Pulmonary artery endothelial cell (primary cell): ENCODE data around the gene TICAM2. TPM values are rescaled to one million over a fixed set of nuclear protein-coding genes. Genes with fewer than 3 reads are reported as not detected.

Experiments
- DNase-seq: peaks from one replicate; pipeline ENCODE4 v3.0.0-alpha.2; 2011; ENCODE audit warnings: low read depth, low spot score
- total RNA-seq: library from RNA; depleted of rRNA; stranded (reverse); fragments of >200 nt; gene quantifications from 2 replicates; pipeline ENCODE4 v1.2.3, GENCODE V29; 2014

Gene TICAM2
- total RNA-seq, 1 donor from 2014 or later: 1.1 TPM

GRCh38 chr5:115535479-115536035 is 66.7 kb downstream of the TICAM2 start:
- no peak for DNase-seq

- no peak for DNase-seq
These were observed 69.8 kb downstream of the TICAM2 start for GRCh38 chr5:115532517-115532916.

GRCh38 chr5:115531787-115532367 is 70.4 kb downstream of the TICAM2 start:
- no peak for DNase-seq

GRCh38 chr5:115531380-115531779 is 70.9 kb downstream of the TICAM2 start:
- no peak for DNase-seq

- DNase-seq: no peak
These were observed 71.9 kb downstream of the TICAM2 start for GRCh38 chr5:115530426-115530825.

Other genes starting within 250 kb of the TICAM2 start
- 20.1 and 26.8 TPM in 2 replicates for gene FEM1C, start 57.7 kb downstream of the TICAM2 start, total RNA-seq
- 109 and 250 TPM in 2 replicates for gene TMED7, start 23.6 kb upstream of the TICAM2 start, total RNA-seq
- 5.5 and 6.3 TPM in 2 replicates for gene CDO1, start 214.2 kb upstream of the TICAM2 start, total RNA-seq
- 34.2 and 38.6 TPM in 2 replicates for gene ATG12, start 239.1 kb upstream of the TICAM2 start, total RNA-seq
- gene AP3S1, start 239.5 kb upstream of the TICAM2 start, total RNA-seq: 63.4 and 66.8 TPM in 2 replicates